Epithelial cell of proximal tubule (primary cell): ENCODE data around the gene SIGLEC9. TPM values are rescaled to one million over a fixed set of nuclear protein-coding genes. Genes with fewer than 3 reads are reported as not detected.

Source experiments
- DNase-seq: peaks from one replicate; pipeline ENCODE4 v3.0.0-alpha.2; 2011; ENCODE audit warnings: low read depth
- H3K4me3 ChIP-seq: 2 replicates; pipeline ENCODE4 v1.5.1; 2011; ENCODE audit warnings: low read depth, mild to moderate bottlenecking, low read length
- total RNA-seq: library from RNA; depleted of rRNA; stranded (reverse); fragments of >200 nt; gene quantifications from 2 replicates; pipeline ENCODE4 v1.2.3, GENCODE V29; 2015
- TF ChIP-seq, protein P1 (sequence below): conservative IDR thresholded peaks from 2 replicates; pipeline ENCODE4 v1.5.1; 2012; ENCODE audit warnings: low read depth, mild to moderate bottlenecking, low read length

SIGLEC9 gene
- total RNA-seq, 1 donor from 2014 or later, result not detected

GRCh38 chr19:51122112-51122981, 2.4 kb upstream of the SIGLEC9 start:
- DNase-seq, result no peak
- no peak overlapping the region for H3K4me3 ChIP-seq
- TF ChIP-seq, protein P1, sequence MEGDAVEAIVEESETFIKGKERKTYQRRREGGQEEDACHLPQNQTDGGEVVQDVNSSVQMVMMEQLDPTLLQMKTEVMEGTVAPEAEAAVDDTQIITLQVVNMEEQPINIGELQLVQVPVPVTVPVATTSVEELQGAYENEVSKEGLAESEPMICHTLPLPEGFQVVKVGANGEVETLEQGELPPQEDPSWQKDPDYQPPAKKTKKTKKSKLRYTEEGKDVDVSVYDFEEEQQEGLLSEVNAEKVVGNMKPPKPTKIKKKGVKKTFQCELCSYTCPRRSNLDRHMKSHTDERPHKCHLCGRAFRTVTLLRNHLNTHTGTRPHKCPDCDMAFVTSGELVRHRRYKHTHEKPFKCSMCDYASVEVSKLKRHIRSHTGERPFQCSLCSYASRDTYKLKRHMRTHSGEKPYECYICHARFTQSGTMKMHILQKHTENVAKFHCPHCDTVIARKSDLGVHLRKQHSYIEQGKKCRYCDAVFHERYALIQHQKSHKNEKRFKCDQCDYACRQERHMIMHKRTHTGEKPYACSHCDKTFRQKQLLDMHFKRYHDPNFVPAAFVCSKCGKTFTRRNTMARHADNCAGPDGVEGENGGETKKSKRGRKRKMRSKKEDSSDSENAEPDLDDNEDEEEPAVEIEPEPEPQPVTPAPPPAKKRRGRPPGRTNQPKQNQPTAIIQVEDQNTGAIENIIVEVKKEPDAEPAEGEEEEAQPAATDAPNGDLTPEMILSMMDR, result no peak

DNA sequence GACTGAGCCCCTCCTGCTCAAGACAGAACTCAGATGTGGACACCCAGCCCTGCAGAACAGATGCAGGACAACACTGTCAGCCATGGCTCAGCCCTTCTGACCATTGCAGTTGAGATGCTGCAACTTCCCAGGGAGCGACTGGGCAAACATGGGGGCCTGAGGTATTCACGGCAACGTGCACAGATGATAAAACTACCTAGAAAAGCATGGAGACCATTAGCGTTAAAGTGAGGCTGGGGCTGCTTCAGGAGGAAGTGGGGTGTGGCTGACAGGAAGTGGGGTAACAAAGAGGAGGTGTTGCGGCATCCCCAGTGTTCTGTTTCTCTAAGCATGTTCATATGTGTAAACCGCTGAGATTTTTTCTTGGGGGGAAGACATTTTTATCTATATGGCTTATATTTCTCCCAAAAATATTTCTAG, 1.3 kb upstream of the SIGLEC9 start:
- H3K4me3 ChIP-seq, result no peak overlapping the region
- DNase-seq, result no peak
- TF ChIP-seq, protein P1, result no peak

GRCh38 chr19:51123802-51124201, 904 bp upstream of the SIGLEC9 start:
- no peak overlapping the region for H3K4me3 ChIP-seq
- no peak for DNase-seq
- TF ChIP-seq, protein P1, result no peak

GRCh38 chr19:51124216-51124615, 490 bp upstream of the SIGLEC9 start:
- no peak for DNase-seq
- H3K4me3 ChIP-seq, result no peak overlapping the region
- TF ChIP-seq, protein P1, result no peak

DNA sequence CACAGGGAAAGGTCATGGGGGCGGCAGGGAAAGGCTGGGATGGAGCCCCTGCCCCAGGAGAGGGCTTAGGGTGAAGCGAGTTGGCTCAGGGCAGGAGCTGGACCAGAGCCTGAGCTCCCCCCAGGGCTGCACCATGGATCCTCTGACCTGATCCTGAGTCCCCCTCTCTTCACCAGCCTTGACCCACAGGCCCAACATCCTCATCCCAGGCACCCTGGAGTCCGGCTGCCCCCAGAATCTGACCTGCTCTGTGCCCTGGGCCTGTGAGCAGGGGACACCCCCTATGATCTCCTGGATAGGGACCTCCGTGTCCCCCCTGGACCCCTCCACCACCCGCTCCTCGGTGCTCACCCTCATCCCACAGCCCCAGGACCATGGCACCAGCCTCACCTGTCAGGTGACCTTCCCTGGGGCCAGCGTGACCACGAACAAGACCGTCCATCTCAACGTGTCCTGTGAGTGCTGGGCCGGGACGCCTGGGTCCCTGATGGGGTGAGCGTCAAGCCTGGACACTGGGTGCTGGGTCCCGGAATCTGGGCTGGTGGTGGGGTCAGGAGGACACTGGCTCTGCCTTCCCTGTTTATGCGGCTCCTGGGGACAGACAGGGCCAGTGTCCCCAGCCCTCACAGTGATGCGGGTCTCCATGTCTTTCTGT, 842 bp downstream of the SIGLEC9 start:
- TF ChIP-seq, protein P1, result no peak
- DNase-seq, result no peak
- H3K4me3 ChIP-seq, result no peak overlapping the region

GRCh38 chr19:51127032-51127431, 2.3 kb downstream of the SIGLEC9 start:
- TF ChIP-seq, protein P1, result no peak
- no peak overlapping the region for H3K4me3 ChIP-seq
- no peak for DNase-seq
